Epidermal melanocyte (primary cell): ENCODE data around the gene VAV2.

ENCODE experiments used
- DNase-seq: peaks from one replicate; pipeline ENCODE4 v3.0.0; 2011; ENCODE audit warnings: low spot score; ENCODE audit not compliant: insufficient read length

Gene VAV2

DNA sequence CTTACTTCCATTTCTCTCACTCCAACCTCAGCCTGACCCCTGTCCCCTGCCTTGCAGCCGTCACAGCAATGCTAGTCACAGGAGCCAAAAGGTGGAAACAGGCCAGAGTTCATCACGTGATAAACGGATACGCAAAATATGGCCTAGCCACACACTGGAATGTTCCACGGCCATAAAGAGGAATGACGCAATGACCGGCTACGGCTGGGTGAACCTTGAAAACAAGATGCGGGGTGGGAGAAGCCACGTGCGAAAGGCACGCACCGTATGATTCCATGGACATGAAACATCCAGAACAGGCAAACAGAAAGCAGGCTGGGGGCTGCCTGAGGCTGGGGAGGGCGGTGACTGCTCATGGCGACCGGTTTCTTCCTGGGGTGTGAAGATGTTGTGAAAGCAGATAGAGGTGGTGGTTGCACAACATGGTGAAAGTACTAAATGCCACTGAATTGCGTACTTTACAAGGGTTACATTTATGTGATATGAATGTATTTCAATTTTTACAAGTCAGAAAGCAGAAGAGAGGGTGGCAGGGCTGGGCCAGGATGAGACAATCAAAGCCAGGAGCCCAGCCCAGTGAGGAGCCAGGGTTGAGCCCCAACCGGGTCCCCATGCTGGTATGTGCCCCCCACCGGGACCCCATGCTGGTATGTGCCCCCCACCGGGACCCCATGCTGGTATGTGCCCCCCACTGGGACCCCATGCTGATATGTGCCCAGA lies 136.2 kb downstream of the VAV2 start:
- DNase-seq, result no peak

DNA sequence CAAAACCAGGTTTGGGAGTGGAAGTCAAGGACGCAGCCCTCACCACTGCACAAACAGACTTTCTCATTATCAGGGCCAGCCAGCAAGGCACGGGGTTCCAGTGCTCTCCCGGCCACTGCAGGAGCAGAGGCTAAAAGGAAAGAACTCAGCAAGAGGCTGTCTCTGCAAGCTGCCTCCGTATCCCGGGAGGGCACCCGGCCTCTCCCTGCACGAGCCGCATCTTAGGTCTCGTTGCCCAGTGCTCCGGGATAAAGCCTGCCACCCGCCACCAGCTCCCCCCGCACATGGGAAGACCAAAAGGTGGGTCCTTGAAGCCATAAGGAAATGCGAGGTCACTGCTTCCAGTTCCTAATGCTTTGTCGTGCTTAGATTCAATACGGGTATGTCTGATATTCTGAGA lies 136.8 kb downstream of the VAV2 start:
- DNase-seq, result no peak

GRCh38 chr9:133854765-133855164 lies 137.4 kb downstream of the VAV2 start:
- no peak for DNase-seq

DNA sequence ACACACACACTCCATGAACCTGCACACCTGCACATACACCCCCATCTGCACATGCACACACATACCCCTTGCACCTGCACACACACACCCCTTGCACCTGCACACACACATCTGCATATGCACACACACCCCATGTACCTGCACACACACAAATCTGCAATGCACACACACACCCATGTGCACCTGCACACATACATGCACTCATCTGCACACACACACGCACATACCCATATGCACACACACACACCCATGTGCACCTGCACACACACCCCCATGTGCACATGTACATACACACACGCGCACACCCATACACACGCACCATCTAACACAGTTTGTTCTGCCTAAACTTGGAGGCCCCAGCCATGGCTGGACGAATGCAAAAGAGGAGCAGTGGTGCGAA lies 138.1 kb downstream of the VAV2 start:
- no peak for DNase-seq

GRCh38 chr9:133853331-133853730 lies 138.8 kb downstream of the VAV2 start:
- DNase-seq, result no peak

GRCh38 chr9:133852431-133852830 lies 139.7 kb downstream of the VAV2 start:
- DNase-seq, result no peak

GRCh38 chr9:133851693-133852092 lies 140.4 kb downstream of the VAV2 start:
- DNase-seq, result no peak

DNA sequence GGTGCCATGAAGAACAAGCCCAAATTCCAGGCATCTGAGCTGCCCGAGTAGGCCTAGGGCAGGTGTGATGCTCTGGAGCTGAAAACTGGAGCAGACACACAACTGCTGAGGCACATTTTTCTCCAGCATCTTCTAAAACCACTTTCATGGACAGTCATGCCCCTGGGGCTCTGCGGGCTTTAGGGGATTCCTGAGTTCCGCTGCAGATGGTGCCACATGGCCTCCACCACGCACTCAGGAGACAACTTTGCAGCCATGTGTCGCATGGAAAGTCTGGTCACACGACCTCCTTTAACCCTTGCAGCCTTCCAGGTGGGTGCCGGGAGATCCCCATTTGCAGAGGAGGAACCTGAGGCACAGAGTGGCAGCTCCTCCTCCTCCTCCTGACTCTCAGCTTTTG lies 141.2 kb downstream of the VAV2 start:
- DNase-seq, result no peak

GRCh38 chr9:133850161-133850560 lies 142.0 kb downstream of the VAV2 start:
- no peak for DNase-seq

- DNase-seq, result no peak
Measured at GRCh38 chr9:133849110-133849670, 142.9 kb downstream of the VAV2 start.

DNA sequence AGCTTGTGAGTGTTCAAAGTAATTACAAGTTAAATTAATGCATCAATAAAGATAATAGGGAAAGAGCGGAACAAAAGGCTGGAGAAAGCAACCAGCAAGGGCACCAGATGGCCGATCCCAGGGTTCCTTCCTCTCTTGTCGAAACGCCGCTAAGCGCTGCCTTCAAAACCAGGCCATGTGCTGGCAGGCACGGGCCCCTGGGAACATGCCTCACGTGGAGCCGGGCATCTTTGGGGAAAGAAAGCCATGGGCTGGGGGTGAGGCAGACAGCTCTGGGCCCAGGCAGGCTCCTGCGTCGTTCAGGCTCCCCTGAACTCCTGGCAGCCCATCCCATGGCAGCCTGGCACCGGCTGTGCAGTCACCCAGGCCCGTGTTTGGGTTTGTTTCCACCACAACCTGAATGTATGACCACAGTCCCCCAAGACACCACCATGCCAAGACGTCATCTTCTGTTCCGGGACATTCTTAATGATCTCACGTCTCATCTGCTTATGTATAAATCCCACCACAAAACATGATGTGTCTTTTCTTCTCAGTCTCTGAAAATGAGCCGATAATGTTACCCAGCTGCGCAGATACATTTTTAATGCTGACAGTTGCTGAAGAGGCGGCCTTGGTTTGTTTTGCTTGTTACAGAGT lies 143.5 kb downstream of the VAV2 start:
- no peak for DNase-seq

DNA sequence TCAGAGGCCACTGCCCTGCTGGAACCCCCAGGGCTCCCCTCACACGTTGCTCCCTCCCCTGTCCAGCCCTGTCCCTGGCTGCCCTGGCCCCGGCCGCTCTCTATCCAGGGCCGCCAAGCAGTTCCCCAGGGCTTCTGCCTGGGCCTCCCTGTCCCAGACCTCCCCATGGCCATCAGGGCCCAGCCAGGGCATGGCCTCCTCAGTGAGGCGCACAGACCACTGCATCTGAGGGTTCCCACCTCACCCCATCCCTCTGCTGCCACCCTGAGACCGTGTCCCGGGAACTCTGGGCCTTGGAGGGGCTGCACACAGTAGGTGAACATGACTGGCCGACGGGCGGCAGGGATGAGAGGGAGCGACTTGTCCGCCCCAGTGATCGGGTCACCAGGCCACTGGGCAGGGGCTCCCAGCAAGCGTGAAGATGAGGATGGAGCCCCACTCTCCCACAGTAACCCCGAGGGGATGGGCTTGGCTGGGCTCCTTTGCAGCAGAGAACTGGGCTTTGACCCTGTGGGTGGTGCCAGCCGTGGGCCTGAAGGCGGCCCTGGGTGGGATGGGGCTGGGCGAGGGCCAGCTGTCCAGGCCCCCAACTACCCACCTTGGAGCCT lies 145.5 kb downstream of the VAV2 start:
- DNase-seq, result no peak

DNA sequence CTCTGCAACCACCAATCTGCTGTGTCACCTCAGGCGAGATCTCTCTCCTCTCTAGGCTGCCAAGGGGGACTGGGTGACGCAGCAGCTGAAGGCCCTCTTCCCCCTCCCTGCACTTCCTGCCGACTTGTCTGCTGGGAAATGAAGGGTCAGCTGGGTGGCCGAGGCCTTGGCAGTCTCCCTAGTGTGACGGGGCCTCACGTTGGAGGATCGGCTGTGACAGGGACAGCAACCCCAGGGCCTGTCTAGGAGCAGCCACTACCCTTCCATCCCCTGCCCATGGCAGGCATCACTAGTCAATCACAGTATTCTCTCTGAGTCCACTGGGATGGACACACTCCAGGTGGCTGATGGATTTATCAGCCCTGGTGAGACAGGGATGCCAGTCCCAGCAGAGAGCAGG lies 146.7 kb downstream of the VAV2 start:
- DNase-seq, result no peak

- no peak for DNase-seq
Measured at GRCh38 chr9:133844881-133845410, 147.2 kb downstream of the VAV2 start.

- no peak for DNase-seq
Measured at GRCh38 chr9:133844398-133844784, 147.7 kb downstream of the VAV2 start.

GRCh38 chr9:133843751-133844397 lies 148.2 kb downstream of the VAV2 start:
- DNase-seq, result no peak

- no peak for DNase-seq
Measured at GRCh38 chr9:133843250-133843649, 148.9 kb downstream of the VAV2 start.

GRCh38 chr9:133842721-133843227 lies 149.3 kb downstream of the VAV2 start:
- DNase-seq, result no peak

GRCh38 chr9:133842174-133842573 lies 149.9 kb downstream of the VAV2 start:
- no peak for DNase-seq

GRCh38 chr9:133841167-133841812 lies 150.8 kb downstream of the VAV2 start:
- no peak for DNase-seq

DNA sequence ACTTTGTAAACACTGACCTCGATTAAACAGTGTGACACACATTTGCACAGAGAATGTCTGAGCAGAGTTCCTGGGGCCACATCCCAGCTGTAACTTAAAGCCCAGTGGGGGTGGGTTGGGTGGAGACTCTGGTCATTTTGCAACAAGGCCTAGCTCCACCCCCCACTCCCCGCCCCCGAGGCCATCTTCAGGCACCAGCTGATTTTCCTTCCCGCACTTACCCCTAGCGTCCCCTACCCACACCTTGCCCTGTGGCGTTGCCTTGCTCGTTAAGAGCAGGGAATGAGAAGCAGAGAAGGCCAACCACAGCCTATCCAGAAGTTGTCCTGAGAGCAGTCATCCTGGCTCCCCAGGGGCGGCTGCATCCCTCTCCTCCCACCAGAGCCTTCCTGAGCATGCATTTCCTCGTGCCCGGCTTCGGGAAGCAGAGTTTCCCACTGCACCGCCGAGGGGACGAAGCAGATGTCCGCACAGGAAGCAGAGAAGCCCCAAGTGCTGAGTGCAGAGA lies 152.2 kb downstream of the VAV2 start:
- DNase-seq, result peak; percentile 54
